OCI-LY7 (cell line): Measurements from ENCODE around the gene SCRT2.

ENCODE experiments used
- CTCF ChIP-seq: fragments of 200-600 bp; sonication (generic); conservative IDR thresholded peaks from 2 replicates; pipeline ENCODE4 v1.5.1; 2014; ENCODE audit warnings: mild to moderate bottlenecking, antibody characterized with exemption, low read length, moderate library complexity, mixed read lengths
- EZH2phosphoT487 ChIP-seq: fragments of 200-600 bp; sonication (generic); IDR thresholded peaks from 2 replicates; pipeline ENCODE4 v1.6.1; 2018; ENCODE audit warnings: low read depth, borderline replicate concordance, mild to moderate bottlenecking, mixed run types, antibody characterized with exemption, low read length, moderate library complexity, mixed read lengths

- TF ChIP-seq CTCF (no peak), EZH2phosphoT487 (no peak)
Measured at GRCh38 chr20:655726-656624, 19.6 kb downstream of the SCRT2 start.
